Globus pallidus (tissue), 1 donor: Measurements from ENCODE around the gene ZNF346.

Experiments
- DNase-seq: peaks from one replicate; pipeline ENCODE4 v3.0.0-alpha.2; 2015; ENCODE audit warnings: low spot score

ZNF346 gene

DNA sequence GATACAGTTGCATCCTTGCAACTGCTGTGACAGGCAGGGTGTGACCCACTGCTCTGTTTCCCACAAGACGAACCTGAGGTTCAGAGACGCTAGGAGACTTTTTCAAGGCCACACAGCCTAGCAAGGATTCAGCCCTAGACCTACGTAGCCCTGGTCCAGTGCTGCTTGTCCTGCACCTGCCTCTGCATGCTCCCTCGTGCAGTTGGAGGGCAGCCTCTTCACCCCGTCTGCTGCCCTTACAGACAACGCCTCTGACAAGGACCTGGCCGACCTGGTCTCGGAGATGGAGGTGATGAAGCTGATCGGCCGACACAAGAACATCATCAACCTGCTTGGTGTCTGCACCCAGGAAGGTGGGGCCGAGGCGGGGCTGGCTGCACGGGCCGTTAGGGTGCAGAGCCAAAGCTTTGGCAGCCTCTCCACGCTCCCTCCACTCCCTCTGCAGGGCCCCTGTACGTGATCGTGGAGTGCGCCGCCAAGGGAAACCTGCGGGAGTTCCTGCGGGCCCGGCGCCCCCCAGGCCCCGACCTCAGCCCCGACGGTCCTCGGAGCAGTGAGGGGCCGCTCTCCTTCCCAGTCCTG lies 72.7 kb downstream of the ZNF346 start:
- no peak for DNase-seq

GRCh38 chr5:177096162-177097015 lies 73.9 kb downstream of the ZNF346 start:
- no peak for DNase-seq

DNA sequence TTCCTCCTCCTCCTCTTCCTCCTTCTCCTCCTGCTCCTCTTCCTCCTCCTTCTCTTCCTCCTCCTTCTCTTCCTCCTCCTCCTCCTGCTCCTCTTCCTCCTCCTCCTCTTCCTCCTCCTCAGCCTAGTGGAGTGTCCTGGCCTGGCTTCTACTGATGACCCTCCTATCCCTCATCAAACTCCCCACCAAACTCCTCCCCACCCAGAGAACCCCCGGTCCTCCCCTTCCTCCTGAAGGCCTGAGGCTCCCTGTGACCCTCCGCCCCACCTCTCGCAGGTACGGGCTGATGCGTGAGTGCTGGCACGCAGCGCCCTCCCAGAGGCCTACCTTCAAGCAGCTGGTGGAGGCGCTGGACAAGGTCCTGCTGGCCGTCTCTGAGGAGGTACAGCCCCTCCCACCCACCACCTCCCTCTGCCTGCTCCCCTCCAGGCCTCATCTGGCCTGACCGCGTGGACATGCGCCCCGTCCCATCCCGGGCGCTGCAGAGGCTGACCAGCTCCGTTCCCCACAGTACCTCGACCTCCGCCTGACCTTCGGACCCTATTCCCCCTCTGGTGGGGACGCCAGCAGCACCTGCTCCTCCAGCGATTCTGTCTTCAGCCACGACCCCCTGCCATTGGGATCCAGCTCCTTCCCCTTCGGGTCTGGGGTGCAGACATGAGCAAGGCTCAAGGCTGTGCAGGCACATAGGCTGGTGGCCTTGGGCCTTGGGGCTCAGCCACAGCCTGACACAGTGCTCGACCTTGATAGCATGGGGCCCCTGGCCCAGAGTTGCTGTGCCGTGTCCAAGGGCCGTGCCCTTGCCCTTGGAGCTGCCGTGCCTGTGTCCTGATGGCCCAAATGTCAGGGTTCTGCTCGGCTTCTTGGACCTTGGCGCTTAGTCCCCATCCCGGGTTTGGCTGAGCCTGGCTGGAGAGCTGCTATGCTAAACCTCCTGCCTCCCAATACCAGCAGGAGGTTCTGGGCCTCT lies 74.8 kb downstream of the ZNF346 start:
- DNase-seq, result no peak

DNA sequence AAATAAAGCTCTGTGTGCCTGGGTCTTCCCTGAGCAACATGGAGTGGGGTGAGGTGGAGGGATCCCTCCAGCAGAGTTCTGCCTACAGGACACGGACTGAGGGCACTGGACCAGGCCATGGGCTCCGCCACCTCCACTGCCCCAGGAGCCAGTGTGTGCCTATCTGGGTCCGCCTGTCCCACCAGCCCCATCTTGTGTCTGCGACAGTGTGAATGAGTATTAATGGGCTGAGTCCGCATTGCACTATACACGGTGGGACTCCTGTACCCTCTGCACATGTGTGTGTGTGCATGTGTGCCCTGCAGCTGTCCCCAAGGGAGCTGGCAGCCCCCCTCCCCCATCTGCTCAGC lies 75.6 kb downstream of the ZNF346 start:
- DNase-seq, result no peak

DNA sequence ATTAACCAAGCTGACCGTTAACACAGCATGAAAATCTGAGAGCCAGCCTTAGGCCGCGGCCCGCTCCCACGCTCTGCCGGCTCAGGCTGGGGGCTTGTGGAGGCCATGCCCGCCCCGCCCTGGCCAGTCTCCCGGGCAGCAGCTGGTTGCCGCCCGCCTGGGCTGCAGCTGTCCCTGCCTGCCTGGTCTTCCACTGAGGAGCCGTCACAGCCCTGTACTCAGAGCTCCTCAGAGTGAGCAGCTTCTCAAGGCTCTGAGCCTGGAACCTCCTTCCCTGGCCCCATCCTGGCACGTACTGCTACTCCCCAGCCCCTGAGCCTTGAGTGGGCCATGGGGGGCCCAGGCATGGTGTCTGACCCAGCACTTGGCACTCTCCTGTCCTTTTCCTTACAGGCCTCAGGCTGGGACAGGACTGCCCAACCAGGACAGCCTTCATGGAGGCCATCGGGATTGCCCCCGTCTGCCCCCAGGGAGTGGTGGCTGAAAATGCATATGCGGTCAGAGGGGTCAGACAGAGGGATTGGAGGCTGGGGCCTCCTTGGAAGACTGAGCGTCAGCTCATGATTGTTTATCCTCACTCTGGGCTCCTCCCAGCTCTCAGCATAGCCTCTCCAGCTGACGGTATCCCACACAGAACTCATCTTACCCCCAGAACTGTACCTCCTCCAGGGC lies 76.1 kb downstream of the ZNF346 start:
- DNase-seq, result peak; percentile 40

GRCh38 chr5:177099422-177100093 lies 77.1 kb downstream of the ZNF346 start:
- no peak for DNase-seq

DNA sequence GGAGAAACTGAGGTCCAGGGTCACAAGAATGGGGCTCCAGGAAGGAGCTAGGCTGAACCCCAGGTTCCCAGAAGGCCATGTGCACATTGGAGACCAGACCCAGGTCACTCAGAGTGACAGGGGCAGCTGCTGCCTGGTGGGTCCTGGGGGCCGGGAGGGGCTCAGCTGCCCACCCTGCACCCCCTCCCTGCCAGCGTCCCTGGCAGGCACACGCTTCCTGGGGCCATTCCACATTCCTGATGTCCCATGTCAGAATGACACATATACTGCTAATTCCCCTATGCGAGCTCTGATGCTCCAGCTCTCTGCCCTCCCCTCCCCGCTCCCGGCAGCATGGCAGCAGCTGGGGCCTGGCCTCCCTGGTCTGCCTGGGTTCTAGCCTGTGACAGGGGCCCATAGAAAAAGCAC lies 78.2 kb downstream of the ZNF346 start:
- no peak for DNase-seq

- no peak for DNase-seq
Measured at GRCh38 chr5:177103523-177104253, 81.2 kb downstream of the ZNF346 start.

GRCh38 chr5:177105691-177106476 lies 83.4 kb downstream of the ZNF346 start:
- no peak for DNase-seq

DNA sequence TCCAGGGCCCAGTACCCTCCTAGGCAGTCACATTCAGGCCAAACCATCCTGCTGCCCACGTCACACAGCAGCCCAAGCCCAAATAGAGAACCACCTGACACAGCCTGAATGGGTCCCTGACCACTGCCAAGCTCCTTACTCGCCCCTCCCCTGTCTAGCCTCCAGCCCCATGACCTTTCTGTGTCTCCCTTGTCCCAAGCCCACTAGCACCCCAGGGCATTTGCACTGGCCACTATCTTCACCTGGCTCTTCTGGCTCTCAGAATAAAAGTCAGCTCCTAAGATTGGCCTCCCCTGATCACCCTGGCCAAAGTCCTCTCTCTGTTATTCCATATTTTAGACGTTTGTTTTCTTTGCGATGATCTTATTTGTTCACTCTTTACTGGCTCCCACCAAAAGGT lies 84.7 kb downstream of the ZNF346 start:
- no peak for DNase-seq

DNA sequence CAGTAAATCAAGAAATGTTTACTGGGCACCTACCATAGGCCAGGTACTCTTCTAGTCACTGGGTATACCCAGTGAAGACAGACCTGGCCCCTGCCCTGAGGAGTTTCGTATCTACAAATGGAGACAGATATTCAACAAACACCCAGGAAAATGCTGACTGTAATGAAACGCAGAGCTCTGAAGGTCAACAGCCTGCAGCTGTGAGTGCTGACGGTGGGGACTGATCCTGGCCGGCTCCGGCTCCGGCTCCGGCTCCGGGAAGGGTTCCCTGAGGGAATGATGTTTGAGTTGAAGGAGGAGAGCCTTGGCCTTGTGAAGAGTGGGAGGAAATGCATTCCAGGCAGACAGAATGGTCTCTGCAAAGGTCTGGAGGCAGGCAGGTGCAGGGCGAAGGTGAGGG lies 87.3 kb downstream of the ZNF346 start:
- DNase-seq, result no peak

GRCh38 chr5:177111720-177112394 lies 89.4 kb downstream of the ZNF346 start:
- DNase-seq, result peak; percentile 42

- DNase-seq, result no peak
Measured at GRCh38 chr5:177112589-177113220, 90.2 kb downstream of the ZNF346 start.

DNA sequence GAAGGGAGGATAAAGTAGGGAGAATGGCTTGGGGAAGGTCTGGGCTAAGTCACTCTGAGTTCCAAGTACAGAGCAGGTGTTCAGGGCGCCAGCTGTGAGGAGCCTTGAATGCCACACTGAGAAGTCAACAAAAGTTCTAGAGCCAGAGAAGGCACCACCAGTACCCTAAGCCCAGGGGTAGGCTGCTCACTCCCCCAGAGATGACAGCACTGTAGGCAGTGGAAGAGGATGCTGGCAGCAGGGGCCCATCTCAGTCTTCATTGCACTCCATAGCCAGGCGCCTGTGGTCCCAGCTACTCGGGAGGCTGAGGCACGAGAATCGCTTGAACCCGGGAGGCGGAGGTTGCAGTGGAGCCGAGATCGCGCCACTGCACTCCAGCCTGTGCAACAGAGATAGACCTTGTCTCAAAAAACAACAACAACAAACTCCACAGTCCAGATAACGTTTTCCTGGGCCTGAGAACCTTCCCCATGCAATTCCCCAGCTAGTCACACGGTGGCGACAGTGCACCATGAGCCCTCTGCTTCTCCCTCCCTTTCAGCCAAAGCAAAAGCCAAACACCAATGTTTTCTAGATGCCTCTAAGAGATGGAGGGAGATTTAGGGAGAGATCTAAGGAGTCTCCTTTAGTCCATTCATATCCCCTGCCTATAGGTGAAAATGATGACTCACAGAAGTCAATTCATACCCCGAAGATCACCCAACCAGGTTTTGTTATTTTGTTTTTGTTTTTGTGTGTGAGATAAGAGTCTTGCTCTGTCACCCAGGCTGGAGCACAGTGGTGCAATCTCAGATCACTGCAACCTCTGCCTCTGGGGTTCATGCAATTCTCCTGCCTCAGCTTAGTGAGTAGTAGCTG lies 91.3 kb downstream of the ZNF346 start:
- DNase-seq, result peak; percentile 77

- DNase-seq, result peak; percentile 87
Measured at GRCh38 chr5:177116631-177117373, 94.3 kb downstream of the ZNF346 start.

DNA sequence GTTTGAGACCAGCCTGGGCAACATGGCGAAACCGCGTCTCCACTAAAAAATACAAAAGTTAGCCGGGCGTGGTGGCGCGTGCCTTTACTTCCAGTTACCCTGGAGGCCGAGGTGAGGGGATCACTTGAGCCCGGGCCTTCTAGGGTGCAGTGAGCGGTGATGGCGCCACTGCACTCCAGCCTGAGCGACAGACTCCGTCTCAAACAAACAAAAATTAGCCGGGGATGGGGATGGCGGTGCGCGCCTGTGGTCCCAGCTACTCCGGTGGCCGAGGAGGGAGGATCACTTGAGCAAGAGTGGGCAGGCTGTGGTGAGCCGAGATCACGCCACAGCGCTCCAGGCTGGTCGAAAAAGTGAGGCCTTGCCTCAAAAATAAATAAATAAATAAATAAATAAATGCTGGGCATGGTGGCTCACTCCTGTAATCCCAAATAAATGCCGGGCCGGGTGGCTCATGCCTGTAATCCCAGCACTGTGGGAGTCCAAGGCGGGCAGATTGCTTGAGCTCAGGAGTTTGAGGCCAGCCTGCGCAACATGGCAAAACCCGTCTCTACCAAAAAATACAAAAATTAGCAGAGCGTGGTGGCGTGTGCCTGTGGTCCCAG lies 95.0 kb downstream of the ZNF346 start:
- no peak for DNase-seq

- no peak for DNase-seq
Measured at GRCh38 chr5:177122566-177122965, 100.1 kb downstream of the ZNF346 start.
